ENCODE results near the gene SUSD1.
"Not testable (repeated sequence)": the region's sequence is repeated elsewhere in the genome, so short reads cannot be mapped to it uniquely, and the experiment has no call there.

SUSD1 gene

DNA sequence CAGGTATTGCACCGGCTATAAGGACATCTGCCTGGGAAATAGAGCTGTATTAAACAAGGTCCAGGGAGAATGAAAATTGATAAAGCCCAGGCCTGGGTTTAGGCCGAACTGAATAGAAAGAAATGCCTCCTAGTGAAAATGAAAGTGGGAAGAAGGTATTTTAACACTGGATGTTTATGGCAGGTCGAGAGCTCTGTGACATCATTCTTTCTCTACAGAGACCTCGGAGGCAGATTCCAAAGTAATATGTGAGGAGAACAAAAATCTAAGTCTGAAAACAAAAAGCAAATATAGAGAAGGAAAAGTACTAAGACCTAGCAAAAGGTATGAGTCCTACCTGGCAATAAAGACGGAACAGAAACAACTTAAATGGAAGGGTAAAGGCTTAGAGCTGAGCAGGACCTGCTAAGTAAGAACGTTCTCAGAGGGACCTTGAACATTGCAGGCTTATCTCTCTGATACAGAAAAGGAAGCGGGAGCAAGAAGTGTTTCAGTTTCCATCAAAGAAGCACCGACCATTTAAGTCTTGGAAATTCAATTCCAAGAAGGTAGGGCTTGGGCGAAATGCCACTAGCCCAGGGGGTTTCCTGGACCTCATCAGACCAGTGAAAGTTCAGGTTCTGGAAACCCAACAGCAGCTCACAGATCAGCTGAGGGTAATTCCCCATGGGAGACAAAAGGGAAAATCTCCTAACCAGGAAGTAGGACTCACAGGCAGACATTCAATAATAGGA, 80.0 kb downstream of the SUSD1 start:
- no peak for DNase-seq

DNA sequence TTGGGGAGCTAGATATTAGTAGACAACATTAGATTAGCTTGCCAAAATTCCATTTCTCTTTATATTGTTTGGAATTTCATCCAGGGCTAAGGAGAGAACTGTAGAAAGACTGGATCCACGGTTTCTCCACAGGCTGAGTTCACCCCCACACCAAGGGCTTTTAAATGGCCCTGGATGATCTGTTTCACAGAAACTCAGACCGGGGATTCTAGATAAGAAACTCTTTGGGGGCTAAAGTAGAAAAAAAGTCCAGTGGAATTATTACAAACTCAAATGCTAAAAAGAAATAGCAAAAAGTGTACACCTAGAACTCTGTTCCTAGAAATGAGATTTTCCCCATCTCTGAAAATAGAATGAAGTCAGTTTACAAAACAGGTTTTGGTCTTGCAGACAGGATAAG, 80.9 kb downstream of the SUSD1 start:
- DNase-seq = no peak

DNA sequence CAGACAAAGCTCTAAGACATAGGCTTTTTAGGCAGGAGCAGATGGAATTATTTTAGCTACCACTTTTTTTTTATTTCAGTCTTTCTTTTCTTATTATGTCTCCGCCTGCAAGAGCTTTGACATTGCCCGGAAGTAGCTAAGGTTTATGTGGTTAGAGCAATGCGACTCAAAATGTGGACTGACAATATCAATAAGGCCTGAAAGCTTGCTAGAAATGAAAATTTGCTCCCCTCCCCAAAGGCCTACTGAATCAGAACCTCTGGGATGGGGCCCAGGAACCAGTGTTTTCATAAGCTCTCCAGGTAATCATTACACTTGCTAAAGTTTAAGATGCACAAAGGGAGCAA, 81.3 kb downstream of the SUSD1 start:
- DNase-seq = peak; percentile 30

DNA sequence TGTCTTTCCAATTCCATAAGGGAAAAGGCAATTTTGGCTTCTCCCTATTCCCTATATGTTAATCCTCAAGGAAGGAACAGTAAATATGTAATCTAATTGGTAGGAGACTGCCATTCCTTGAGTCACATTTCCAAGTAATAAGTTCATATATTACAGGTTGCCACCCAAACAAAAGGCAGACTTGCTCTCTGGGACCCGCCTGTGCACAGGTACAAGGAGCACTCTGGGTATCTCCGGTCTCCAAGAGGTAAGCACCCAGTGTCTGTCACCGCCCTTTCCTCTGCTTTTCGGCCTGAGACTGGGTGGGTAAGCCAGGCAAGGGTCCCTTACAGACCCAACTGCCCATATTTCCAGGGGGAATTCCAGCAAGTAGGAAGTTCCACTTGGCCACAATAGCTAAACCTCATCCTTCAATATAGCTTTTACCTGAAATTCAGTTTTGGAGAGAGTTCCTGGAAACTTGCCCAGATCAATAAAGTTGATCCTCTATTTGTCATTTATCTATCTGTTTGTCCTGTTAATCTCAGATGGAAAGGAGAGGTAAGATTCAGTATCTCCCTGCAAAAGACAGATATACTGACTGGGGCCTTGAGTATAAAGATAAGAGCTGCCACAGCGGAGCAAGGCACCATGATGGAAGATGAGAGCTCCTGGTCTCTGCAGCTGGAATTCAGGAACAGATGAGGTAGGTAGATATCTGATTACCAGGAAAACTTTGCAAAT, 81.8 kb downstream of the SUSD1 start:
- DNase-seq = no peak

- peak; percentile 9 for DNase-seq
Observed at GRCh38 chr9:112091810-112092209, 83.3 kb downstream of the SUSD1 start.

DNA sequence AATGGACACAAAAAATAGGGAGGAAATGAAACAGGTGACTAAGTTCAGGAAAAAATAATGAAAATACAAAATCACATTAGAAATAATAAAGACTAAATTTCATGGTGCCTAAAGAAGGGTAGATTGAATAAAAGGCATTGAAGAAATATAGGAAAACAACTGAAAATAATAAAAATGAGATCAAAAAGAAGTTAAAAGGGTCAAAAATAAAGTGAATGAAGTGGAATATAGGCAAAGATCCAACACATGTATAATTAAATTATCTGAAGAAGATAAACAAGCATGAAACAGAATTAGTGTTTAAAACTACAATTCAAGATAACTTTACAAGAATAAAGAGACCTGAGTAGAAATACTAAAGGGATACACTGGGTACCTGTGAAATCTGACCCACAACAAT, 87.6 kb downstream of the SUSD1 start:
- DNase-seq = no peak

DNA sequence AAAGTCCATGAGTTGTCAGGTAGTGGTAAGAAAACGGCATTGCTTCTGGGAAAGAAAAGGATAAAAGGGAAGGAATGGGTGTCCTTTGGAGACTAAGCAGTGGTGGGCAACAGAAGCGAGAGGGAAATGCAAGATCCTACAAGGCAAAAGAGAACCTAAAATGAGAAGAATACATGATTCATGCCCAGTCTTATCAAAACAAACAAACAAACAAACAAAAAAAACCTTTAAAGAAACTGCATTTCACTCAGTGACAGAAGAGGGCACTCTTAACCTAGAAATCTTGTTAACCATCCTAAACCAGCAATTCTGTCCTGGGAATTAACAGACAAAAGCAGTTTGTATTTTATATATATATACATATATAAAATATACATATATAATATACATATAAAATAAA, 88.5 kb downstream of the SUSD1 start:
- DNase-seq = peak; percentile 19

GRCh38 chr9:112084907-112085306, 90.2 kb downstream of the SUSD1 start:
- no peak for DNase-seq

- DNase-seq = no peak
Observed at GRCh38 chr9:112084334-112084733, 90.8 kb downstream of the SUSD1 start.

- no peak for DNase-seq
Observed at GRCh38 chr9:112081918-112082729, 93.0 kb downstream of the SUSD1 start.

GRCh38 chr9:112080831-112081542, 94.1 kb downstream of the SUSD1 start:
- no peak for DNase-seq

DNA sequence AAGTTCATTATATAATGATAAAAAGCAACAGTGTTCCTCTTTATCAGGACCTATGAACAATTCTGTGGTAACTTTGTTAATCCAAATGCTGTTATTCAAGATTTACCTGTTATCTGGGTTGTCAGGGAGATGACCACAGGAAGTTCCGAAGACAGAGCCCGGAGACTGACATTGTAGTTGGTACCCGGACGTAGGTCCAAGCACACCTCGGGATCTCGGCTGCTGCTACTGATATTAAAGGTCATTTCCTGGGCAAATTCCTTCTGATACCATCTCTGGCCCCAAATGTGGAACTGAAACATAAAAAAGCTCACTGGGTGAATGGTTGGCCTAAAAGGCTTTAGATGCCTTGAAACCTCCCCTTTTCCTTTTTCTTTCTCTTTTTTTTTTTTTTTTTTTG, 96.7 kb downstream of the SUSD1 start:
- no peak for DNase-seq

DNA sequence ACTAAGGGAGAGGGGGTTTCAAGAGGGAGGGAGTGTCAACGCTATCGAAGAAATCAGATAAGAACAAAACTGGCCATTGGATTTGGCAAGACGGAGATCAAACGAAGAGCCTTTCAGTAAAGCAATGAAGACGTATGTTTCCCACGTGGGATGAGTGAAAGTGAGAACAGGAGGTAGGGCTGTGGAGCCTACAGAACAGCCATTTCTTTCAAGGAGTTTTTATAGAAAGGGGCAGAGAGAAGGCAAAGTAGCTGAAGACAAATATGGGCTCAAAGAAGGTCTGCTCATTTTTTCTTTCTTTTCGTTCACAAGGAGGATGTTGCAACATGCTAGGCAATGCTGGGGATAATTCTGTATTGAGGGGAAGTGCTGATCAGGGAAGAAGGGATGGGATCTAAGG, 98.3 kb downstream of the SUSD1 start:
- DNase-seq = no peak

DNA sequence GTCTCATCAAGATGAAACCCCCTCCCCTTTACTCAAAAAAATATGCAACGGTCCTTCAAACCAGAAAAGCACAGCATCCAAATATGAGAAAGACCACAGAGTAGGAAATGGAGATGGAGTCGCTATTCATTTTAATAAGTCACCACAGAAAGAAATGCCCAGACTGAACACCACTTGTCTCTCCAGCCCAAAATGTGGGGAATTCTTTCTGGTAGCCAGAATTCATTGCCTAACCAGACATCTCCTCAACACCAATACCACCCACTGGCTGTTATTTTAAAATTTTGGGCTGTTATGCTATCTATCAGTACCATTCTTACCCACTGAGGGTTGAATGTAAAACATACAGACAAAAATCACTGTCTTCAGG, 100.1 kb downstream of the SUSD1 start:
- no peak for DNase-seq

DNA sequence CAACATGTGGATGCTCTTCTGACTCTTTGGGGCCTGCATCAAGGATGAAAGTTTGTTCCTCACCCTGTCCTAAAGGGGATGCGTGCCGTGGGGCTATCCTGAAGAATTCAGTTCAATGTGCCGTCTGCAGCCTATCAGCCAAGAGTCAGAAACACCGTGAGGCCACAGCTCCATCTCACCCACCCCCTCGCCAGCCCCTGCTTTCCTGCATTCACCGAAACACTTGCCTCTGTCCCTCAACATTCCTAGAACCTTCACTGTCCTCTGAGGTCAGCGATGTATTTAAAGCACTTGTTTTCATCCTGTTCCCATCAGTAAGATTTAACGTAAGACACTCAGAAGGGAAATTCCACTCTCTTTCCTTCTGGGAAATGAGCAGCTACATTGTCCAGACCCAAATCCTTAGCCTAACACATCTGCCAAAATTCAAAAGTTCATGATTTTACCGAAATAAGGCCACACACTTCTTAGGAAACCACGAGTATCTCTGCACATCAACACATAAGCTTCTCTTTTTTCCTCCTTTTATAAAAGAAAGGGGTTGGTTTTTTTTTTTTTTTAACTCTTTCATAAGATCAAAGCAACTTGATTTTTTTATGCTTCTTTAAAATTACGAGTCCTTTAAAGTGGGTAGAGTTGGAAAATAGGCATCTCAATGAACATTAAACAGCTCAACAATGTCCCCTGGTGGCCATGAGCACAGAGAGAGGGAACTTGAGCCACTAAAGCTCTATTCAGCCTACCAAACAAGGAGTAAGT, 100.7 kb downstream of the SUSD1 start:
- peak; percentile 76 for DNase-seq

DNA sequence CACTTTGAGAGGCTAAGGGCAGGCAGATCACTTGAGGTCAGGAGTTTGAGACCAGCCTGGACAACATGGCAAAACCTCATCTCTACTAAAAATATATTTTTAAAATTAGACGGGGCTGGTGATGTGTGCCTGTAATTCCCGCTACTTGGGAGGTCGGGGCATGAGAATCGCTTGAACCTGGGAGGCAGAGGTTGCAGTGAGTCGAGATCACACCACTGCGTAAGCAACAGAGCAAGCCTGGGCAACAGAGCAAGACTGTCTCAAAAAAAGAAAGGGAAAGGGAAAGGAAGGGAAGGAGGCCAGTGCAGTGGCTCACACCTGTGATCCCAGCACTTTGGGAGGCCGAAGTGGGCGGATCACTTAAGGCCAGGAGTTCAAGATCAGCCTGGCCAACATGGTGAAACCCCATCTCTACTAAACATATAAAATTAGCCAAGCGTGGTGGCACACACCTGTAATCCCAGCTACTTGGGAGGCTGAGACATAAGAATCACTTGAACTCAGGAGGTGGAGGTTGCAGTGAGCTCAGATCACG, 101.4 kb downstream of the SUSD1 start:
- not testable (repeated sequence) for DNase-seq

DNA sequence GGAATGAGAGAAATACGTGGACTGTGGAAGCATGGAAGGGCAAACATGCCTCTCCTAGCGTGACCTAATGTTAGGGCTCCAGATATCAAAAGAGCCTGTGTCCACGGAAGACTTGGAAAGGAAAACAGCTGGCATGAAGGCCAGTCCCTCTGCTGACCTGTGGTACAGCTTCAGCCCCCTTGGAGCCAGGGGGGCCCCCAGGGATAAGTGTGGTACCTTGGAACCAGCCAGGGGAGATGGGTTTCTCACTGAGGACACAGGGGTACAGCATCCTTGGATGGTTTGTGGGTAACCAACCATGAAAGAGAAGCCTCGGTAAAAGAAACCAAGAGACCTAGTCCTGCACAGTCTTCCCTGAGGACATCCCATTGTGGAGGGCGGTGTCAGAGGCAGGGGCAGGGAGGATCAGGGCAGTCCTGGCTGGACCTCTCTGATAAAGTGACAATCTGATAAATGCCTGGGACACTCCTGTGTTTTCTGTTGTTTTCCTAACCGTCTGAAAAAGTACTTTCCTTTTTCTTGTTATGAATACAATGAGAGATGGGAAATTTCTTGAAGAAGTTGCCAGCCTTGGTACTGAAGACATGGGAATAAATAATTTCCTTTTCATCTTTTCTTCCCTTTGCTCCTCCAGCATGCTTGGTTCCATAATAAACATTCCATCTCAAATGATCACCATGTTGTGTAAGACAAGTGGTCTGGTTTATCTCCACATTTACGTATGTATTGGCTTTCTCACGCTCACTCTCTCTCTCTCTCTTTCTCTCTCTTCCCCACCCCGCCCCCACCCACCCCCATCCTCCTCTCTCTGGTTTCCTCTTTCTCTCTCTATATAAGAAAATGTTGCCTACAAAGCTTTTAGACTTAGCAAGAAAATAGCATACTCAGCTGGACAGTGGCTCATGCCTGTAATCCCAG, 102.1 kb downstream of the SUSD1 start:
- DNase-seq = no peak

- DNase-seq = no peak
Observed at GRCh38 chr9:112069318-112070169, 105.6 kb downstream of the SUSD1 start.

DNA sequence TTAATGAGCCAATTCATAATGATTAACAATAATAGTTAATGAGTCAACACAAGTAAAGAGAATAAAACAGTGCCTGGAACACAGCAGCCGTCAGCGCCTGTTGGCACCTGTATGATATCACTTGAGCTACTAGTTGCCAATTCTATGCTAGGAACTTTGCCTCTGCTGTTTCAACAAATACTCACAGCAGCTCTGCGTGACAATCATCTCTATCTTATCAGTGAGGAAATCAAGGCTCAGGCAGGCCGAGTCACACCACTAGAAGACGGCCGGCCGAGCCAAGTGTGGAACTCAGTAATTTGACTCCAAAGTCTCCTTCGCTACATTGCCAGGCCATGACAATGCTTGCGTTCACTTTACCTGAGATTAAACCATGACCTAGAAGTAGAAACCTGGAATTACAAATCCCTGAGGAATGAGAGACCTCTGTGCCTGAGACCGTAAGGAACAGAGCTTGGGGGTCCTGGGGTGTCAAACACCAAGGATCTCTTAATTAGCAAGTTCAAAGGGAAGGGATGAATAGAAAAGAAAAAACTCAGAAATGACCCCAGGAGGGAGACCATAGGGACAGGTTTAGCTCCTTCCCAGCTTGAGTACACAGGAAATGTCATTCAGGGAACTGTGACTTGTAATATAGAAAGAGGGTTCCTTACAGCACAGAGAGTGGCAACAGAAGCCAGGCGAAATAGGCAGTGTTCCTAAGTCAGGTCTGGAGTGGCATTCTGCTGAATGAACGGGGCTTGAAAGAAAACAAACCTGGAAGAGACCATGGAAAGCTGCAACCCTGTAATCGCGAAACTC, 109.1 kb downstream of the SUSD1 start:
- DNase-seq = no peak
